Stimulated activated CD8-positive, alpha-beta memory T cell treated with anti-CD3 and anti-CD28 coated beads, Interleukin-12 subunit alpha, Interleukin-12 subunit beta, amount 100 ng/mL, for 24 hours (primary cell): ENCODE data around the gene ARID3A.

Experiments used
- DNase-seq: peaks from one replicate; pipeline ENCODE4 v3.0.0-alpha.2; 2020; ENCODE audit errors: extremely low read depth

The ARID3A gene

GRCh38 chr19:911197-912033, 14.4 kb upstream of the ARID3A start:
- no peak for DNase-seq

DNA sequence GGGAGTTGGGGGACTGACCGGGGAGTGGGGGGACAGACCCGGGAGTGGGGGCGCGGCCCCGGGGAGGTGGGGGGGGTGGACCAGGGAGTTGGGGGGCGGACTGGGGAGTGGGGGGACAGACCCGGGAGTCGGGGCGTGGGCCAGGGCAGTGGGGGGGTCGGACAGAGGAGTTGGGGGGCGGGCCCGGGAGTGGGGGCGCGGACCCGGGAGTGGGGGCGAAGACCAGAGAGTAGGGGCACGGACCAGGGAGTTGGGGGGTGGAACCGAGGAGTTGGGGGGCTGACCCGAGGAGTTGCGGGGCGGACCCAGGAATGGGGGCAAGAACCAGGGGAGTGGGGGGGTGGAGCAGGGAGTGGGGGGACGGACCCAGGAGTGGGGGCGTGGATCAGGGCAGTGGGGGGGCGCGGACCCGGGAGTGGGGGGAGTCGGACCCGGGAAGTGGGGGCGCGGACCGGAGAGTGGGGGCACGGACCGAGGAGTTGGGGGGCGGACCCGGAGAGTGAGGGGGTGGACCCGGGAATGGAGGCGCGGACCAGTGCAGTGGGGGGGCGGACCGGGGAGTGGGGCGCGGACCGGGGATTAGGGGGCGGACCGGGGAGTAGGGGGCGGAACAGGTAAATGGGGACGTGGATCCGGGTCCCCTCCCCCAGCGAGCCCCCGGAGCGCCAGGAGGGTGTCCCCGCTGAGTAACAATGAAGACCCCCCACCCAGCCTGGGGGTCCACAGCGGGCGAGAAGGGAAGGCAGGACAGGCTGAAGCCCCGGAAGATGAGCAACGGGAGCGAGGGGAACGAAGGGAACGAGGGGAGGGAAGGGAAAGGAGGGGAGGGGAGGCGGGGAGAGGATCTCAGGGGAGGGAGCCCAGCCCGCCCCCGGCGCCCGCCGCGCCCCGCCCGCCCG, 13.4 kb upstream of the ARID3A start:
- DNase-seq = no peak

DNA sequence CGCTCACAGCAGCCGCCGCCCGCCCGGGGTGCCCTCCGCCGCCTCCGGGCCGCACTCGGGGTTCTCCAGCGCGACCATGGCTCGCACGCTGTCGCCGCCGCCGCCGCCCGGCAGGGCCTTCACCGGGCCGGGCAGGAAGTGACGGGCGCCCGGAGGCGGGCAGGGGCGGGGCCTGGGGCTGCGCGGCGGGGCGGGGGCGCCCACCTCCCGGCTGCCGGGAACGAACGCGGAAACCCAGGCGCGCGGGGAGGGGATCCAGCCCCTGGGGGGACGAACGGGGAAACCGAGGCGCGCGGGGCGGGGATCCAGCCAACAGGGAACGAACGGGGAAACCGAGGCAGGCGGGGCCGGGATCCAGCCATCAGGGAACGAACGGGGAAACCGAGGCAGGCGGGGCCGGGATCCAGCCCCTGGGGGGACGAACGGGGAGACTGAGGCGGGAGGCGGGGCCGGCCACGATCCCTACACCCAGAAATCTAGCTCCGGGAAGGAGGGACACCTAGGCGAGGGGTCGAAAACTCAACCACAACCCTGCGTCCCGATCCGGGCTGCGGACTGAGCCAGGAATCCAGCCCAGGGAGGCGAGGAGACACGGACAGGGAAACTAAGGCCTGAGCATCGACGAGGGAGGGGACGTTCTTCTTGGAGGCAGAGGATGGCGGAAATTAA, 12.6 kb upstream of the ARID3A start, which contains the start of gene R3HDM4:
Gene R3HDM4, minus strand, starts transcription at position 140 of the 669 bp plus-strand sequence. Its CDS starts 62 bp downstream, at position 78.
- DNase-seq = peak; percentile 61

- DNase-seq = no peak
Measured at GRCh38 chr19:916645-917322, 9.1 kb upstream of the ARID3A start.

GRCh38 chr19:917323-918151, 8.3 kb upstream of the ARID3A start, which contains the start of gene KISS1R:
Gene KISS1R (plus strand): TSS chr19:917333. CDS start chr19:917503, 170 bp downstream.
- DNase-seq = no peak

DNA sequence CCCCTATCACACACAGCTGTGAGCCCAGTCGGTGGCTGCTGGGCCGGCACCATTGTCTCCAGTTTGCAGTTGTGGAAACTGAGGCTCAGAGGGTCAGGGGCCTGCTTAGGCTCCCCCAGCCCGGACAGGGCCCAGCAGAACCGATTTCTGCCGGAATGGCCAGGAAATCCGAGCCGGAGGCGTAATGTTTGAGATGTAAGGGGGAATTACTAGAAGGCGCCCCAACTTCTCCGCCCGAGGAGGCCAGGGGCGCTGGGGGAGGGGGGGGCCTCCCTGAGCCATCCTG, 7.7 kb upstream of the ARID3A start:
- DNase-seq = no peak

GRCh38 chr19:918481-919198, 7.2 kb upstream of the ARID3A start:
- no peak for DNase-seq

DNA sequence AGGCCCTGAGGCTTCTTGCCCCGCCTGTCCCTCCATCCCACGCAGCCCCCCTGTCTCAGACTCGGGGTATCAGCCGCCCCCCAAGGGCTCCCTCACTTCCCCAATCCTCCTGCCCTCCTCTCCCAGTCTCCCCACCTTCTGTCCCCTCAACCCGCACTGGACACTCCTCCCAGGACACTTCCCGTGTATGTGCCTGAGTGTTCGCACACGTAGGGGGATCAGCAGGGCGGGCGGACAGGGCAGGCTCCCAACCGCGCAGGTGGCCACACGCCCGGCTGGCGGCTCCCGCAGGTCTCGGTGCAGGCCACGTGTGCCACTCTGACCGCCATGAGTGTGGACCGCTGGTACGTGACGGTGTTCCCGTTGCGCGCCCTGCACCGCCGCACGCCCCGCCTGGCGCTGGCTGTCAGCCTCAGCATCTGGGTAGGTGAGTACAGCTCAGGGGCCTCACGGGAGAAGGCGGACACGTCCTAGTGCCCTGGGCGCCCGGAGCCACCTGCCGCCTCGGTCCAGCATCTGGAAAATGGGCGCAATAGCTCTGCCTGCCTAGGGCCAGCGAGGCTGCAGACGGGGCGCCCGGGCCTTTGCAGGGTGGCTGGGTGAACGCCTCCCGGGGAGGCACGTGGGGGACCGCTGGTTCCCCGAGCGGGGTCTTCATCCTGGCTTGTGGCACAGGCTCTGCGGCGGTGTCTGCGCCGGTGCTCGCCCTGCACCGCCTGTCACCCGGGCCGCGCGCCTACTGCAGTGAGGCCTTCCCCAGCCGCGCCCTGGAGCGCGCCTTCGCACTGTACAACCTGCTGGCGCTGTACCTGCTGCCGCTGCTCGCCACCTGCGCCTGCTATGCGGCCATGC, 6.4 kb upstream of the ARID3A start:
- no peak for DNase-seq

- DNase-seq = no peak
Measured at GRCh38 chr19:920051-920864, 5.6 kb upstream of the ARID3A start.

DNA sequence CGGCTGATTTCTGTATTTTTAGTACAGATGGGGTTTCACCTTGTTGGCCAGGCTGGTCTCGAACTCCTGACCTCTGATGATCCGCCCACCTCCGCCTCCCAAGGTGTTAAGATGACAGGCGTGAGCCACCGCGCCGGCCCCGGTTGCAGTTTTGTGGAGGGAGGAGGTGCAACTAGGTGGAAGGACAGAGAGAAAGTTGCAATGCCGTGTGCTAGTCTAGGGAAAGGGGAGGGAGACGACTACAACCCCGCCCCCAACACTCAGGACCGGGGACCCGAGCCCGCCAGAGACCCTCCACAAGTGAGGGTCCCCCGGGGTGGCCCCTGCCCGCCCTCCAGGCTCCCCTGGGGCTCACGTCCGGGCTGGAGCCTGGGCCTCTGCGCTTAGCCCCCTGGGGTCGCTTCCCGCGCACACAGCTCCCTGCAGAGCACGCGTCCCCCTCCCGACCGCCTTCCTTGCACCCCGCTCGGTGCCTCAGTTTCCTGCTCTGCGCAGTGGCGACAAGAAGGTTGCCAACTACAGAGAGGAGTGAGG, 1.2 kb upstream of the ARID3A start:
- DNase-seq = no peak

- no peak for DNase-seq
Measured at GRCh38 chr19:925087-925525, 729 bp upstream of the ARID3A start.

- no peak for DNase-seq
Measured at GRCh38 chr19:926323-926588, 421 bp downstream of the ARID3A start.

- no peak for DNase-seq
Measured at GRCh38 chr19:926589-927350, 935 bp downstream of the ARID3A start.

- no peak for DNase-seq
Measured at GRCh38 chr19:927351-927779, 1.5 kb downstream of the ARID3A start.

GRCh38 chr19:927780-928401, 2.1 kb downstream of the ARID3A start:
- DNase-seq = no peak

GRCh38 chr19:928471-929202, 2.8 kb downstream of the ARID3A start:
- no peak for DNase-seq
